Esophagus muscularis mucosa (tissue), 4 donors: ENCODE results near the gene ANKRD33B. TPM values are rescaled to one million over a fixed set of nuclear protein-coding genes. Genes with fewer than 3 reads are reported as not detected.

Source experiments
- DNase-seq: peaks from one replicate; pipeline ENCODE4 v3.0.0-alpha.2; 2017; ENCODE audit errors: extremely low spot score
- H3K27ac ChIP-seq, 4 donors: fragments of 200-600 bp; sonication (generic); replicated peaks in 1 of 4; 1 replicate in 3 of 4; 2 replicates in 1 of 4; pipeline ENCODE4 v1.5.1; 2016 to 2019; ENCODE audit warnings: mild to moderate bottlenecking in 1 of 4
- H3K27me3 ChIP-seq, 4 donors: fragments of 200-600 bp; sonication (generic); one replicate each; pipeline versions ENCODE4 v1.5.1 to v1.6.0; 2016 to 2019
- H3K36me3 ChIP-seq, 4 donors: fragments of 200-600 bp; sonication (generic); one replicate each; pipeline ENCODE4 v1.5.1; 2016 to 2019
- H3K4me1 ChIP-seq, 4 donors: fragments of 200-600 bp; sonication (generic); one replicate each; pipeline ENCODE4 v1.5.1; 2016 to 2019
- H3K4me3 ChIP-seq, 4 donors: fragments of 200-600 bp; sonication (generic); 1 replicate in 2 of 4; 2 replicates in 2 of 4; pipeline ENCODE4 v1.5.1; 2016 to 2019; ENCODE audit warnings: mild to moderate bottlenecking in 4 of 4, moderate library complexity in 1 of 4
- H3K9me3 ChIP-seq, 4 donors: fragments of 200-600 bp; sonication (generic); 1 replicate in 3 of 4; 2 replicates in 1 of 4; pipeline ENCODE4 v1.5.1; 2016 to 2019
- EP300 ChIP-seq: sonication (generic); formaldehyde crosslinking; IDR thresholded peaks from one replicate; pipeline ENCODE4 v1.6.1; 2017; ENCODE audit warnings: antibody characterized with exemption
- POLR2A ChIP-seq: fragments of 450-650 bp; IDR thresholded peaks from one replicate; pipeline ENCODE4 v1.6.1; 2017; ENCODE audit warnings: antibody characterized with exemption, moderate library complexity, mild to moderate bottlenecking, low read depth
- POLR2AphosphoS5 ChIP-seq, 2 donors: sonication (generic); formaldehyde crosslinking; IDR thresholded peaks; one replicate each; pipeline ENCODE4 v1.6.1; 2017; ENCODE audit warnings: antibody characterized with exemption in 2 of 2
- WGBS: methylation state at CpG from one replicate; pipeline ENCODE4 v1.1.5; 2018; 5-methylcytosine and 5-hydroxymethylcytosine counted together
- intact Hi-C: fragments of 100-400 bp; cut with DNase I; formaldehyde crosslinking; loops from one replicate; pipeline ENCODE4 v1.15.1; 2023
- total RNA-seq, 4 donors: library from RNA; depleted of rRNA; stranded (reverse); fragments of >200 nt; gene quantifications; one replicate each; pipeline versions ENCODE4 v1.1.0 to v1.2.1, GENCODE V29; 2016
- TF ChIP-seq, protein P1 (sequence below), 3 experiments: fragments of 200-600 bp in 2 of 3; fragments of 450-650 bp in 1 of 3; sonication (generic) in 2 of 3; IDR thresholded peaks; one replicate each; pipeline ENCODE4 v1.5.1; 2017 to 2019; ENCODE audit warnings: antibody characterized with exemption in 3 of 3, mild to moderate bottlenecking in 2 of 3, moderate library complexity in 1 of 3

Gene ANKRD33B
- total RNA-seq, 4 donors from 2014 or later = 4.6 to 8.2 (median 6.7) TPM

GRCh38 chr5:10591966-10592365, 28.1 kb downstream of the ANKRD33B start:
- Histone ChIP-seq H3K27me3 (no peaks in the 10 kb centered on the region), H3K36me3 (no peaks in the 10 kb centered on the region), H3K4me1 (peaks cover 12 to 14% (median 14%) of the 10 kb centered on the region in 4 donors), H3K4me3 (no peak overlapping the region), H3K9me3 (peaks cover 0 to 5% (median 0%) of the 10 kb centered on the region in 4 donors), H3K27ac (no peak overlapping the region)
- TF ChIP-seq POLR2AphosphoS5 (IDR thresholded peaks at IDR 0.05) (no peak), POLR2A (no peak), EP300 (no peak)
- TF ChIP-seq, protein P1, sequence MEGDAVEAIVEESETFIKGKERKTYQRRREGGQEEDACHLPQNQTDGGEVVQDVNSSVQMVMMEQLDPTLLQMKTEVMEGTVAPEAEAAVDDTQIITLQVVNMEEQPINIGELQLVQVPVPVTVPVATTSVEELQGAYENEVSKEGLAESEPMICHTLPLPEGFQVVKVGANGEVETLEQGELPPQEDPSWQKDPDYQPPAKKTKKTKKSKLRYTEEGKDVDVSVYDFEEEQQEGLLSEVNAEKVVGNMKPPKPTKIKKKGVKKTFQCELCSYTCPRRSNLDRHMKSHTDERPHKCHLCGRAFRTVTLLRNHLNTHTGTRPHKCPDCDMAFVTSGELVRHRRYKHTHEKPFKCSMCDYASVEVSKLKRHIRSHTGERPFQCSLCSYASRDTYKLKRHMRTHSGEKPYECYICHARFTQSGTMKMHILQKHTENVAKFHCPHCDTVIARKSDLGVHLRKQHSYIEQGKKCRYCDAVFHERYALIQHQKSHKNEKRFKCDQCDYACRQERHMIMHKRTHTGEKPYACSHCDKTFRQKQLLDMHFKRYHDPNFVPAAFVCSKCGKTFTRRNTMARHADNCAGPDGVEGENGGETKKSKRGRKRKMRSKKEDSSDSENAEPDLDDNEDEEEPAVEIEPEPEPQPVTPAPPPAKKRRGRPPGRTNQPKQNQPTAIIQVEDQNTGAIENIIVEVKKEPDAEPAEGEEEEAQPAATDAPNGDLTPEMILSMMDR (IDR thresholded peaks at IDR 0.05) = no peak
- DNase-seq = no peak
- WGBS = 67% methylated on average over 3 of the region's 3 CpGs
- intact Hi-C loops = no loop called here

GRCh38 chr5:10592601-10593000, 28.7 kb downstream of the ANKRD33B start:
- intact Hi-C loops = no loop called here
- Histone ChIP-seq H3K4me3 (no peak overlapping the region), H3K4me1 (peaks cover 12 to 14% (median 14%) of the 10 kb centered on the region in 4 donors), H3K9me3 (peaks cover 0 to 5% (median 0%) of the 10 kb centered on the region in 4 donors), H3K27ac (no peak overlapping the region), H3K27me3 (no peaks in the 10 kb centered on the region), H3K36me3 (no peaks in the 10 kb centered on the region)
- TF ChIP-seq EP300 (no peak), POLR2AphosphoS5 (IDR thresholded peaks at IDR 0.05) (no peak), POLR2A (no peak)
- TF ChIP-seq, protein P1 (IDR thresholded peaks at IDR 0.05) = no peak
- no peak for DNase-seq

DNA sequence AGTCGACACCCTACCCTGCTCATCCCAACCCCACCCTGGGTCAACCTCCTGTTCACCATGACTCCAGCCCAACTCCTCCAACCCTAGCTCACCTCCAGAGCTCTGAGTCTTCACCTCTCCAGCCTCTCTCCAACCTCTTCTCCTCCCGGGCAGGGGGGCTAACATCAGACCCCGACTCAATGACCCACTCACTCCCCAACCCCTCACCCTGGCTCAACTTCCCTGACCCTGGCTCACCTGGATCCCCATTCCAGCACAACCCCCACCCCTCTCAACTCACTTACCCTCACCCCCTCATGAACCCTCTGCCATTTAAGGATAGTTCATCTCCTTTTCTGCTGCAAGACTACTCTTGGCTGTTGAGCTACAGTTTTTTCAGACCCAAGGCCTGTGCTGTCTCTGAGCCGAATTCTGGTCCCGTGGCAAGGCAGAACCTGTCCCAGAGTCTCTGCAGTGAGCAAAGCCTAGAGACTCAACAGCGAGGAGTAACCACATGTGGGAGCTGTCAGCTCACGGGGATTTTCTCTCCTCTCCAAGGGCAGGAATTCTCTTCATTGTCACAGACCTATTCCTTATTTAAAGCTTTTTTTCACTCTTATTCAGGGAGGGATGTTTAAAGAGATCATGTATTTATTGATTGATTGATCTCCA, 29.8 kb downstream of the ANKRD33B start:
- Histone ChIP-seq H3K4me1 (peaks cover 12 to 14% (median 14%) of the 10 kb centered on the region in 4 donors), H3K36me3 (no peaks in the 10 kb centered on the region), H3K27me3 (no peaks in the 10 kb centered on the region), H3K27ac (no peak overlapping the region), H3K4me3 (no peak overlapping the region), H3K9me3 (peaks cover 0 to 5% (median 0%) of the 10 kb centered on the region in 4 donors)
- DNase-seq = no peak
- 94% methylated on average over 7 of the region's 7 CpGs for WGBS
- TF ChIP-seq, protein P1 (IDR thresholded peaks at IDR 0.05) = no peak
- TF ChIP-seq POLR2A = no peak
- TF ChIP-seq EP300 = no peak
- no peak for TF ChIP-seq POLR2AphosphoS5 (IDR thresholded peaks at IDR 0.05)
- intact Hi-C loops = no loop called here

- Histone ChIP-seq H3K27ac (peak overlapping the region; percentile 54 to 73 (median 64)), H3K36me3 (no peaks in the 10 kb centered on the region), H3K9me3 (no peaks in the 10 kb centered on the region), H3K4me1 (peaks cover 12 to 14% (median 14%) of the 10 kb centered on the region in 4 donors), H3K4me3 (no peak overlapping the region), H3K27me3 (no peaks in the 10 kb centered on the region)
- intact Hi-C loops = no loop called here
- TF ChIP-seq EP300 = no peak
- TF ChIP-seq POLR2AphosphoS5 (IDR thresholded peaks at IDR 0.05) = no peak
- TF ChIP-seq POLR2A = no peak
- TF ChIP-seq, protein P1 (IDR thresholded peaks at IDR 0.05) = no peak
- WGBS = 72% methylated on average over 11 of the region's 11 CpGs
- DNase-seq = no peak
These were observed 30.8 kb downstream of the ANKRD33B start for GRCh38 chr5:10594591-10595210.
